Limb (tissue), 2 donors: ENCODE data around the gene ARHGAP26.

Experiments used
- DNase-seq, 2 donors: peaks; one replicate each; pipeline ENCODE4 v3.0.0-alpha.2; 2016; ENCODE audit errors: extremely low spot score in 2 of 2

The ARHGAP26 gene

GRCh38 chr5:143261748-143262392, 491.7 kb downstream of the ARHGAP26 start:
- no peak for DNase-seq

GRCh38 chr5:143262393-143263174, 492.4 kb downstream of the ARHGAP26 start:
- no peak for DNase-seq

- DNase-seq, result no peak
Measured at GRCh38 chr5:143263272-143263810, 493.2 kb downstream of the ARHGAP26 start.

- no peak for DNase-seq
Measured at GRCh38 chr5:143265995-143266394, 495.8 kb downstream of the ARHGAP26 start.

- DNase-seq, result no peak
Measured at GRCh38 chr5:143267186-143267585, 497.0 kb downstream of the ARHGAP26 start.

GRCh38 chr5:143268388-143268787, 498.2 kb downstream of the ARHGAP26 start:
- DNase-seq, result no peak

- DNase-seq, result no peak
Measured at GRCh38 chr5:143271431-143271830, 501.3 kb downstream of the ARHGAP26 start.

GRCh38 chr5:143274952-143275351, 504.8 kb downstream of the ARHGAP26 start:
- no peak for DNase-seq

GRCh38 chr5:143275512-143276363, 505.6 kb downstream of the ARHGAP26 start:
- no peak for DNase-seq

GRCh38 chr5:143277536-143277935, 507.4 kb downstream of the ARHGAP26 start:
- DNase-seq, result no peak
